Hepatocyte (in vitro differentiated cells): ENCODE measurements around the gene TWF2.

Source experiments
- CTCF ChIP-seq: fragments of 200-600 bp; sonication (generic); IDR thresholded peaks from 2 replicates; pipeline ENCODE4 v1.5.1; 2016; ENCODE audit warnings: antibody characterized with exemption, mild to moderate bottlenecking; ENCODE audit not compliant: poor library complexity
- EZH2 ChIP-seq: fragments of 200-600 bp; sonication (generic); IDR thresholded peaks from 2 replicates; pipeline ENCODE4 v1.6.1; 2016; ENCODE audit warnings: antibody characterized with exemption, mild to moderate bottlenecking, borderline replicate concordance
- EZH2phosphoT487 ChIP-seq: fragments of 200-600 bp; sonication (generic); IDR thresholded peaks from one replicate; pipeline ENCODE4 v1.6.1; 2018; ENCODE audit warnings: antibody characterized with exemption, mild to moderate bottlenecking, low read depth, moderate library complexity; ENCODE audit not compliant: unreplicated experiment, severe bottlenecking

- no peak for TF ChIP-seq CTCF
- TF ChIP-seq EZH2phosphoT487: no peak
- no peak for TF ChIP-seq EZH2
These were observed 2.5 kb downstream of the TWF2 start for GRCh38 chr3:52236424-52236886.
